Keratinocyte (primary cell): ENCODE data around the gene KIAA0930.

Experiments
- CTCF ChIP-seq, 3 experiments: IDR thresholded peaks in 1 of 3; conservative IDR thresholded peaks in 1 of 3; optimal IDR thresholded peaks in 1 of 3; 2 replicates in 2 of 3; 3 replicates in 1 of 3; pipeline versions ENCODE3 to v1.5.1; 2011; ENCODE audit warnings: low read length in 3 of 3, mild to moderate bottlenecking in 3 of 3, moderate library complexity in 2 of 3, control low read depth in 1 of 3, inconsistent platforms in 1 of 3; ENCODE audit not compliant: insufficient read depth in 2 of 3; ENCODE audit errors: extremely low read depth in 1 of 3
- EZH2 ChIP-seq: IDR thresholded peaks from one replicate; pipeline ENCODE4 v1.6.1; 2012; ENCODE audit warnings: inconsistent platforms, mild to moderate bottlenecking, low read length, moderate library complexity

GRCh38 chr22:45272498-45272897 lies 31.8 kb upstream of the KIAA0930 start:
- no peak for TF ChIP-seq CTCF (optimal IDR thresholded peaks at IDR 0.05 in 1 of 3, IDR thresholded peaks at IDR 0.05 in 1 of 3, conservative IDR thresholded peaks at IDR 0.05 in 1 of 3; ENCODE audit: extremely low read depth in 1 of 3, insufficient read depth in 2 of 3, low read length in 3 of 3)
- TF ChIP-seq EZH2: no peak
